Loucy (cell line): Measurements from ENCODE around the gene NUDT1.
A peak's percentile ranks its signal among the peaks of the same experiment; 100 is the strongest.

Experiments
- CTCF ChIP-seq: fragments of 200-600 bp; sonication (generic); conservative IDR thresholded peaks from 2 replicates; pipeline ENCODE4 v1.5.1; 2014; ENCODE audit warnings: mild to moderate bottlenecking, antibody characterized with exemption, low read length
- EZH2phosphoT487 ChIP-seq: fragments of 200-600 bp; IDR thresholded peaks from 2 replicates; pipeline ENCODE4 v1.6.1; 2018; ENCODE audit warnings: antibody characterized with exemption, mild to moderate bottlenecking, moderate library complexity, borderline replicate concordance

- TF ChIP-seq CTCF (0 out of 2 replicates have a peak, but pooled peaks have one; percentile 16), EZH2phosphoT487 (no peak)
These were observed 7.1 kb downstream of the NUDT1 start for GRCh38 chr7:2248984-2249694.
